ENCODE data around the gene KCNJ6.

Gene KCNJ6

GRCh38 chr21:37819372-37819771 lies 96.9 kb downstream of the KCNJ6 start:
- no peak for DNase-seq (ENCODE audit: low read depth in 2 of 2)

DNA sequence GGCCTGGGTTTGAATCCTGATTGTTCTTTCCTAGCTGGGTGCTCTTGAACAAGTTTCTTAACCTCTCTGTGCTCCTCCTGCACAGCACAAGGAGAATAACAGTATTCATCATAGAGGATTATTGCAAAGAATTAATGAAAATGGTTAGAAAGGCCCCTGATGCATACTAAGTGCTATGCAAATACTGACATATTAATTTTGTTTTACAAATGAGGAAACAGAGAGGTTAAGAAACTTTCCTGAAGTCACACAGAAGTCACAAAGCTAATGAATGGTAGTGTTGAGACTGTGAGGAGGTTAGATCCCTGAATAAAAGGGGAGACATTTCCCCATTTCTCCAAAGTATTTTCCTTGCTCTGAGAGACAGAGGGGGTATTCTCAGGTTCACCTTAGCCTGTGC lies 99.0 kb downstream of the KCNJ6 start:
- DNase-seq (ENCODE audit: low read depth in 2 of 2): no peak

DNA sequence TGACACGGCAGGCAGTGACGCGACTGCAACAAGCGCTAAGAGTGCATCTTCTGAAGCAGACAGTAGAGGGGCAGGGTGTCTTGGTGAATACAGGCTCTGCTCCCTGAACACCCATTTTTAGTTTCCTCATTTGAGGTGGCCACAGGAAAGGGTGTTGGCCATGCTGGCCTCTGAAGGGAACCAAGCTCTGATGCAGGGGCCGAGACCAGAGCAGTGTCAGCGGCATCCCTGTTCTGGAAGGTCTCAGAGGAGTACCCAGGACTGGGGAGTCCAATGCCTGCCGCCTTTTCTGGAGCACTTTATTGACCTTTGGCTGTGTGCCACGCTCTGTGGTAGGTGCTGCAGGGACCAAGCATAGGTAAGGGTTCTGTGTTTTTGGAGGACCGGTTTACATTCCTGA lies 100.4 kb downstream of the KCNJ6 start:
- DNase-seq (ENCODE audit: low read depth in 2 of 2): no peak

GRCh38 chr21:37811711-37812110 lies 104.5 kb downstream of the KCNJ6 start:
- no peak for DNase-seq (ENCODE audit: low read depth in 2 of 2)

- DNase-seq (ENCODE audit: low read depth in 2 of 2): no peak
Measured at GRCh38 chr21:37808261-37808660, 108.0 kb downstream of the KCNJ6 start.

DNA sequence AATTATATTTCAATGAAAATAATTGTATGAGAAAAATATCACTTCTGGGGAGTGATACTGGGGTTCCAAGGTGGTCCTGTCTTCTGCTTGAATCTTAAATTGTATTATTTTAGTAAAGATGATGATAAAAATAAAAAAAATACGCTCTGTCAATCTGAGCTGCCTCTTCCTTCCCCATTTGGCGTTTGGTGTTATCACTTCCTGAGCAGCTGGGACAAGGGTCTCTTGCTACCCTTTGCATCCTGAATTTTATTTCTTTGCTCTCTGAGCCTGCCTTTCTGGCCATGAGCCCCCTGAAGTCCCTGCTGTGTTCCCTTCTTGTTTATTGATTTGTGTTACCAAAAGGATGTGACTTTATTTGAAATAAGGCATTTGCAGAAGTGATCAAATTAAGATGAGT lies 111.0 kb downstream of the KCNJ6 start:
- DNase-seq (ENCODE audit: low read depth in 2 of 2): no peak

GRCh38 chr21:37804001-37804400 lies 112.3 kb downstream of the KCNJ6 start:
- DNase-seq (ENCODE audit: low read depth in 2 of 2): no peak

DNA sequence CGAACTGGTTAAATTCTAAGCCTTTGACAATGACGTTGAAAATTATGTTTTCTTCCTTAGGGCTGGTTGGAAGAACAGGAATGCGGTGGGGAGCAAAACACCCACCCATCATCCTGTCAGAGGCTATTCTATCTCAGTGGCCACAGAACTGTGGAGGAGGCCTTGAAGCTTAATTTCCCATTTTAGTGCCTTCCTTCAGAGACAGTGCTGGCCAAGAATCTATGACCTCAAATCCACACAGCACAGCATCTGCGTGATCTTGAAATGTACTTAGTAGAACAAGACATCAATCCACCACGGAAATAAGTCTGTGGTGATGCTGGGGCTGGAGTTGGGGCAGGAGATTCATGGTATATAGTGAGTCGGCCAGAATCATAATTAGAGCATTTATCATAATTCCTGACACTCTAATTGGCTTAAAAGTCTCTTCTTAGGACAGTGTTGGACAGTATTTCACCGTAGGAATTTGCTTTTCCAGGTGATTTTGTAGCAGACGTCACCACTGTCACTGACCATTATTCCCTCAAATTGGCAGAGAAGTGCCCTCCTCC lies 113.1 kb downstream of the KCNJ6 start:
- no peak for DNase-seq (ENCODE audit: low read depth in 2 of 2)

GRCh38 chr21:37800456-37801061 lies 115.7 kb downstream of the KCNJ6 start:
- no peak for DNase-seq (ENCODE audit: low read depth in 2 of 2)

DNA sequence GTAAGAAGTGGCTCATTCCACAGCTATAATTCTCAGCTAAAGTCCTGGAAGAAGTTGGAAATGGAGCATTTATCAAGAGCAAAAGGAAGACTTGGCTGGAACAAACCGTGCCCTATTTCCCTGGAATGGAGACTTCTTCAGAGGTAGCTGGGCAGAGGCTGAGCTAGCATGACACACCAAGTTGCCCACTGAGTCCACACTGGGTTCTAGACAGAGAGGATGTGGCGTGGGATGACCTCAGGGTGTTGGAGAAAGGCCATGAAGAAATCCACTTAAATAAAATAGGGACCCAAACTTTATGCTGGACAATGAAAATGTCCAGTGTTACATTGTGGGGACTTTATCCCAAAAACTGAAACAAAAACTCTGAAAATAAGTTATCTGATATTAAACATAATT lies 116.2 kb downstream of the KCNJ6 start:
- DNase-seq (ENCODE audit: low read depth in 2 of 2): no peak

GRCh38 chr21:37799211-37800056 lies 116.8 kb downstream of the KCNJ6 start:
- DNase-seq (ENCODE audit: low read depth in 2 of 2): no peak

DNA sequence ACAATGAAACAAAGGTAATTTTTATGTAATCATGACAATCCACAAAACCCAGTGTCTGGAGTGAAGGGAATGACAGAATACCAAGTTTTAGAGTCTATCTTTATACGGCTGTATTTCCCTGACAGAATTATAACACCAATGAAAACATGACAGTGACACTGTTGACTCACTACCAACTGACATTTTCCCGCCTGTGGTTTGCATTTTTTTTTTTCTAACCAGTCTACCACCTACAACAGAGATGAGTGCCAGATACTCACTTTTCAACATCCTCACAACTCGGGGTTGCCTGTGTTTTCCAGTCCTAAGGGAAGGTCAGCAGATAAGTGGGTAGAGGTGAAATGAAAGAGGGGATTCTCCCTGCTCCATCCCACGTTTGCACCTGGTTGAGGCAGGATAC lies 118.9 kb downstream of the KCNJ6 start:
- no peak for DNase-seq (ENCODE audit: low read depth in 2 of 2)

DNA sequence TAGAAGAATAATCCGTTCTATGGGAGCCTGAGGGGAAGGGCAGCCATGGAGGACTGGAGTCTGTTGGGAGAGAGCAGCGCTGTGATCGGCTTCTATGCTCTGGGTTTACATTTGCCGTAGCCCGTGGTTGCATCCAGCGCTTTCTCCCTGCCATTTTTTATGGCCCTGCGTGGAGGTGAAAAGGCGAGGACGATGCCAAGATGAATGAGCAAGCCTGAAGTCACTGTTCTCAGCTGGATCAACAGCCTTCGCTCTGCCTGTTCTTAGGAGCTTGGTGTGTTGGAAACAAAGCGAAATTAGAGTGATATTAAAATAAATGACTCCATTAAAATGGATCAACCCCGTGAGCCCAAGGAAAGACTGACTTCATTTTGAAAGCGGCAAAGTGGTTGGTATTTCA lies 120.2 kb downstream of the KCNJ6 start:
- no peak for DNase-seq (ENCODE audit: low read depth in 2 of 2)

- no peak for DNase-seq (ENCODE audit: low read depth in 2 of 2)
Measured at GRCh38 chr21:37793660-37794059, 122.6 kb downstream of the KCNJ6 start.

GRCh38 chr21:37792046-37792445 lies 124.2 kb downstream of the KCNJ6 start:
- no peak for DNase-seq (ENCODE audit: low read depth in 2 of 2)

GRCh38 chr21:37790905-37791304 lies 125.4 kb downstream of the KCNJ6 start:
- DNase-seq (ENCODE audit: low read depth in 2 of 2): no peak

DNA sequence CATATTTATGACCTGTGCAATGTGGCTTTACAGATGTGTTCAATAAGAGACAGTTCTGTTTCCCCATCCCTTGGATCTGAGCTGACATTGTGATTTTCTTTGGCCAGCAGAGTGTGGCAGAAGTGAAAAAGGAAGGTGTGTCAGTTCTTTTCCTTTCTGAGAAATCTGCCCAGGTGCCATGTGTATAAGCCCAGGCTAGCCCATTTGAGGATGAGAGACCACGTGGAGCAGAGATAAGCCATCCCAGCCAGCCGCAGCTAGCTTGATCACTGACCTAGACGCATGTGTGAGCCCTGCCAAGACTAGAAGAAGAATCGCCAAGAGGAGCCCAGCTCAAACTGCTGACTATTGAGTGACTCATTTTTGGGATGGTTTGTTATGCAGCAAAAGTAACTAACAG lies 127.8 kb downstream of the KCNJ6 start:
- DNase-seq (ENCODE audit: low read depth in 2 of 2): no peak

DNA sequence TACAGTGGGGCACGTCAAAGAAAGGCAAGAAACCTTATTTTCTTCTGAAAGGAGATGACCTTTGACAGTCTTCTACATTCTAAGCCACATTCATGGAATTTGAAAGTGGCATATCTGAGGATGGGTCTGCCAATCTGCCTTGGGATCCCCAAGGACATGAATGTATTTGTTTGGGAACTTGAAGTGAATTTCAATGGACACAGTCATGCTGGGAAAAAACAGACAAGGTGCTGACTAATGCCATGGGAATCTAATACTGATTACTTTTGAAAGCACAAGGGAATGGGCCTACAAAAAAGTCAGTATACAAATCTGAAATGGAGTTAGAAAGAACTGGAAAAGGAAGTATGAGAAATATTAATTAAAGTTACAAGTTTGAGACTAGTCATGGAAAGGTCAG lies 128.8 kb downstream of the KCNJ6 start:
- no peak for DNase-seq (ENCODE audit: low read depth in 2 of 2)

DNA sequence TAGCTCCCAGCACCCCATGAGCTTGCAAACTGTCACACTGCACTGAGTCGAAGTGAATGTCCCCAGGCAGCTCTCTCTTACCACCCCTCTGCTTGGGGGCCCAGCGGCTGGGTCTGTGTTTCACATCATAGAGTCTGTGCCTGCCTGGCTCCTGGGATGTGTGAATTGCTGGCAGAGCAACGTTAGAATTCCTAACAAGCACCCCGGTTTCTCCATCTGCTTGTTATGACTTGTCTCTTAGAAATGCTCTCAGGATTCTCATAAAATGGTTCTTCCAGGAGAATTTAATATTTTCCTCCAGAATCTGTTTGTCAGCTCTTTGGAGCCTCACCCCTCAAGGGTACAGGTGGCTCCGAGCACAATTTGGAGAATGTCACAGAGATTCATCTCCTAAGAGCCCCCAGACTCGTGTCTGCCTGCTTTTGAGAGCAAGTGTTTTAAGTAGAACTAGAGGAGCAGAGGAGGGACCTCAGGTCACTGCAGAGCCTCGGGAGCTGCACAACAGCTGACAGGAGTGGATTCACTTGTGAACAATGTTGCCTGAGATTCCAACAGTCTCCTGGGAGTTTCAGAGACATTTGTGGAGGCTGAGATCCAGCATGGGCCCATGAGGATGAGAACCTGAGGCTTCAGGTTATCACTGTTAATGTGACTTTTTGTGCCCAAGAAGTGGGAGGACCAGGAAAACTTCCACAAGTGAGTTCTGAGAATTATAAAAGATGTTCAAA lies 131.5 kb downstream of the KCNJ6 start:
- DNase-seq (ENCODE audit: low read depth in 2 of 2): no peak

DNA sequence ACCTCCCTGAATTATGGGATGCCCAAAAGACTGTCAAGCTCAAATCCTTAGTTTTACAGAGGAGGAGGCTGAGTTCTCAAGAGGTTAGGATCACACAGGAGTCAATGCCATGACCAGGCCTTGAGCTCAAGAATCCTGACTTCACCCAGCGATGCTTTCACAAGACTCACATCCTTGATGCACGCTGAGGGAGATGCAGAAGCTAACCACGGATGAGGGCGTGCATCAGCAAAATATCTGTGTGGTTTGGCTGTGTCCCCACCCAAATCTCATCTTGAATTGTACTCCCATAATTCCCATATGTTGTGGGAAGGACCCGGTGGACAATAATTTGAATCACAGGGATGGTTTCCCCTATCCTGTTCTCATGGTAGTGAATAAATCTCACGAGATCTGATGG lies 133.2 kb downstream of the KCNJ6 start:
- no peak for DNase-seq (ENCODE audit: low read depth in 2 of 2)

GRCh38 chr21:37780991-37781983 lies 135.0 kb downstream of the KCNJ6 start:
- DNase-seq (ENCODE audit: low read depth in 2 of 2): no peak

All from stimulated activated CD8-positive, alpha-beta memory T cell treated with anti-CD3 and anti-CD28 coated beads, Interleukin-15, amount 100 ng/mL, for 4 hours (primary cell).